Neural crest cell (in vitro differentiated cells): ENCODE measurements around the gene FGD6. TPM values are rescaled to one million over a fixed set of nuclear protein-coding genes. Genes with fewer than 3 reads are reported as not detected.

Source experiments
- DNase-seq: peaks from one replicate; pipeline ENCODE4 v3.0.0; 2021; ENCODE audit warnings: low read depth, mixed read lengths, low spot score
- H3K27ac Mint-ChIP-seq: one replicate; pipeline ENCODE4 v1.8.0; 2021; ENCODE audit warnings: mild to moderate bottlenecking, mixed read lengths; ENCODE audit not compliant: unreplicated experiment
- H3K27me3 Mint-ChIP-seq: 2 replicates; pipeline ENCODE4 v1.8.0; 2021; ENCODE audit warnings: low read depth, mild to moderate bottlenecking, mixed read lengths
- H3K36me3 Mint-ChIP-seq: 2 replicates; pipeline ENCODE4 v1.8.0; 2021; ENCODE audit warnings: low read depth, mild to moderate bottlenecking, mixed read lengths
- H3K4me1 Mint-ChIP-seq: 2 replicates; pipeline ENCODE4 v1.8.0; 2021; ENCODE audit warnings: mixed read lengths
- H3K4me3 Mint-ChIP-seq: one replicate; pipeline ENCODE4 v1.8.0; 2021; ENCODE audit warnings: mild to moderate bottlenecking, mixed read lengths
- H3K9me3 Mint-ChIP-seq: 2 replicates; pipeline ENCODE4 v1.8.0; 2021; ENCODE audit warnings: mixed read lengths
- total RNA-seq: library from RNA; stranded (reverse); gene quantifications from 2 replicates; pipeline ENCODE4 v1.2.1, GENCODE V29; 2021
- TF ChIP-seq, protein P1 (sequence below): fragments of 200-600 bp; sonication (generic); conservative IDR thresholded peaks from 2 replicates; pipeline ENCODE4 v1.5.0; 2021; ENCODE audit warnings: antibody characterized with exemption, mild to moderate bottlenecking

Gene FGD6
- total RNA-seq, 1 donor from 2014 or later, result 17.4 TPM

- Mint-ChIP-seq H3K27ac (no peak overlapping the region), H3K4me3 (no peak overlapping the region), H3K27me3 (no peaks in the 10 kb centered on the region), H3K4me1 (peaks cover 14% of the 10 kb centered on the region), H3K9me3 (no peaks in the 10 kb centered on the region), H3K36me3 (no peaks in the 10 kb centered on the region)
- TF ChIP-seq, protein P1, sequence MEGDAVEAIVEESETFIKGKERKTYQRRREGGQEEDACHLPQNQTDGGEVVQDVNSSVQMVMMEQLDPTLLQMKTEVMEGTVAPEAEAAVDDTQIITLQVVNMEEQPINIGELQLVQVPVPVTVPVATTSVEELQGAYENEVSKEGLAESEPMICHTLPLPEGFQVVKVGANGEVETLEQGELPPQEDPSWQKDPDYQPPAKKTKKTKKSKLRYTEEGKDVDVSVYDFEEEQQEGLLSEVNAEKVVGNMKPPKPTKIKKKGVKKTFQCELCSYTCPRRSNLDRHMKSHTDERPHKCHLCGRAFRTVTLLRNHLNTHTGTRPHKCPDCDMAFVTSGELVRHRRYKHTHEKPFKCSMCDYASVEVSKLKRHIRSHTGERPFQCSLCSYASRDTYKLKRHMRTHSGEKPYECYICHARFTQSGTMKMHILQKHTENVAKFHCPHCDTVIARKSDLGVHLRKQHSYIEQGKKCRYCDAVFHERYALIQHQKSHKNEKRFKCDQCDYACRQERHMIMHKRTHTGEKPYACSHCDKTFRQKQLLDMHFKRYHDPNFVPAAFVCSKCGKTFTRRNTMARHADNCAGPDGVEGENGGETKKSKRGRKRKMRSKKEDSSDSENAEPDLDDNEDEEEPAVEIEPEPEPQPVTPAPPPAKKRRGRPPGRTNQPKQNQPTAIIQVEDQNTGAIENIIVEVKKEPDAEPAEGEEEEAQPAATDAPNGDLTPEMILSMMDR, result no peak
- DNase-seq, result no peak
Observed at GRCh38 chr12:95158919-95159318, 58.3 kb downstream of the FGD6 start.

DNA sequence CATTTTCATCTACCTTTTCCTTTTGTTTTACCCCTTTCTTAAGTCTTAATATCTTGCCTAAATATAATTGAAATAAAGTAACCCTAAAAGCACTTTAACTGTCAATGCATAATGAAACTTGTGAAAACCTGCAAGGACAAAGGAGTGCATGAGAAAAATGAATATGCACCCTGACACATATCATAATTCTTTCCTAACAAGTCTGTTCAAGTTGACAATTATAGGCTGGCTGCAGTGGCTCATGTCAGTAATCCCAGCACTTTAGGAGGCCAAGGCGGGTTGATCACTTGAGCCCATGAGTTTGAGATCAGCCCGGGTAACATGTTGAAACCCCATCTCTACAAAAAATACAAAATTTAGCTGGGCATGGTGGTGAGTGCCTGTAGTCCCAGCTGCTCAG, 65.4 kb downstream of the FGD6 start:
- no peak for DNase-seq
- Mint-ChIP-seq H3K27ac (no peak overlapping the region), H3K27me3 (no peaks in the 10 kb centered on the region), H3K9me3 (no peaks in the 10 kb centered on the region), H3K4me3 (no peak overlapping the region), H3K36me3 (no peaks in the 10 kb centered on the region), H3K4me1 (peaks cover 25% of the 10 kb centered on the region)
- TF ChIP-seq, protein P1, result no peak

DNA sequence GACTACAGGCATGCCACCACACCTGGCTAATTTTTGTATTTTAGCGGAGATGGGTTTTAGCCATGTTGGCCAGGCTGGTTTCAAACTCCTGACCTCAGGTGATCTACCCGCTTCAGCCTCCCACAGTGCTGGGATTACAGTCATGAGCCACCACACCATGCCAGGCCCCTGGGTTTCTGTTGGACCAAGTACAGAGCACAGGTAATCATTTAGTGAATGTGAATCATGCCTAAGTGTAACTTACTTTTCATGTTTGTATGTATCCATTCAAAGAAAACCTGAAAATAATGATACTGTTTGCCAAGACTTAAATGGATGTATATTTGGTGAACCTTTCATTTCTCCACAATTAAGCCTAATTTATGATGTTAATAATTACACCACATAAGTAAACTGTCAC, 65.9 kb downstream of the FGD6 start:
- H3K4me1 Mint-ChIP-seq, result peaks cover 25% of the 10 kb centered on the region
- DNase-seq, result no peak
- no peaks in the 10 kb centered on the region for H3K27me3 Mint-ChIP-seq
- H3K36me3 Mint-ChIP-seq, result no peaks in the 10 kb centered on the region
- no peak overlapping the region for H3K27ac Mint-ChIP-seq
- H3K9me3 Mint-ChIP-seq, result no peaks in the 10 kb centered on the region
- no peak overlapping the region for H3K4me3 Mint-ChIP-seq
- TF ChIP-seq, protein P1, result no peak

- Mint-ChIP-seq H3K27me3 (no peaks in the 10 kb centered on the region), H3K36me3 (no peaks in the 10 kb centered on the region), H3K9me3 (no peaks in the 10 kb centered on the region), H3K4me1 (peaks cover 23% of the 10 kb centered on the region), H3K27ac (no peak overlapping the region), H3K4me3 (no peak overlapping the region)
- TF ChIP-seq, protein P1, result no peak
- DNase-seq, result no peak
Observed at GRCh38 chr12:95150501-95150900, 66.8 kb downstream of the FGD6 start.

DNA sequence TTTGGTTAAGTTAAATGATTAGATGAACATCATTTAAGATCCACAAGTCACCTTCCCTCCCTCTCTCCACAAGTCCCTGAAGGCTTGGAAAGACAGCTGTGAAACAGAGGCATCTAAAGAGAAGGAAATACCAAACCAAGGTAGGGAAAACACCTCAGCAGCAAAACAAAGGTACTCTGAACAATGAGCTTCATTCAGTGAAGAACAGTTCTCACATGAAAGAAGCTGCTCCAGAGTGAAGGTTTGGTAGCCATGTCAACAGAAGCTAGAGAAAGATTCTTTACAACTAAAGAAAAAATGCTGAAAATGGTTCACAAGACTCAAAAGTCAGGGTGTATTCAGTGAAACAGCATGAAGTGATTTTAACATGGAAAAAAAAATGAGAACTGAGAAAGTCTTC, 69.4 kb downstream of the FGD6 start:
- H3K4me3 Mint-ChIP-seq, result no peak overlapping the region
- H3K27me3 Mint-ChIP-seq, result no peaks in the 10 kb centered on the region
- H3K9me3 Mint-ChIP-seq, result no peaks in the 10 kb centered on the region
- DNase-seq, result no peak
- H3K27ac Mint-ChIP-seq, result no peak overlapping the region
- H3K4me1 Mint-ChIP-seq, result peaks cover 32% of the 10 kb centered on the region
- TF ChIP-seq, protein P1, result no peak
- no peaks in the 10 kb centered on the region for H3K36me3 Mint-ChIP-seq

- Mint-ChIP-seq H3K27me3 (no peaks in the 10 kb centered on the region), H3K27ac (no peak overlapping the region), H3K36me3 (no peaks in the 10 kb centered on the region), H3K9me3 (no peaks in the 10 kb centered on the region), H3K4me3 (no peak overlapping the region), H3K4me1 (peaks cover 32% of the 10 kb centered on the region)
- TF ChIP-seq, protein P1, result no peak
- no peak for DNase-seq
Observed at GRCh38 chr12:95146769-95147168, 70.5 kb downstream of the FGD6 start.
